ENCODE data around the gene MMAB. TPM values are rescaled to one million over a fixed set of nuclear protein-coding genes. Genes with fewer than 3 reads are reported as not detected.

The MMAB gene
- total and polyA plus RNA-seq, 2 donors (not counting 3 experiments of a cell fraction or from before 2014, with no cell fraction given) = 39.1 to 46.0 TPM

DNA sequence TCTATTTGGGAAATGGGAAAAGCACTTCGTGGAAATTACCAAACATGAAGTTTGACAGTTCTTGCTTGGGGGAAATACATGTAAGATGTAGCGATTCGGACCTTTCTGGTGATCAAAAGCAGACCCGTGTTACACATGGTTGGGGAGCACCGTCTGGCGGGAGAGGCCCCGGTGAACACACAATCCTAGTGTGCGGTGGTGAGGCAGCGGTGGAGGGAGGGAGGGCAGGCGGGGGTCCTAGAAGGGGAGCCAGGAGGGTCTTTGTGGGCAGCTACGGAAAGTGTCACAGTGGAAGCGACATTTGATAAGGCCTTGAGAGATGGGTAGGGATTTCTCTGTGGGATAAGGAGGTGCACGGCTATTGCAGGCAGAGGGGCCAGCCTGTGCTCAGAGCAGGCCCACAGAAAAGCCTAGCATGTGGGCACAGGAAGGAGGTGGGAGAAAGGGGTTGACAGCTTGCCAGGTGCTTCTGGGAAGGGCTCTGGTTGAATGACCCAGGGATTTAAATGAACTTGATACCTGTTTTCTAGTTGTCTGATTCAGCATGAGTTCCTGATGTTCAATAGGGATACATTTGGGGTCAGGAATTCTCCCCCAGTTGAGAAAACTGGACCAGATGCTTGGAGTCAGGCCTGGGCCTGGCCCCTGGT, 7.5 kb upstream of the MMAB start:
- Histone ChIP-seq H3K9me3 (replicated peaks; ENCODE audit: control insufficient read depth, insufficient read depth, low read length) (no peaks in the 10 kb centered on the region), H2AFZ (ENCODE audit: low read depth, low read length) (no peak overlapping the region), H3K27me3 (ENCODE audit: control insufficient read depth in 2 of 2, insufficient read depth in 2 of 2, low read length in 2 of 2) (no peaks in the 10 kb centered on the region), H3K4me2 (ENCODE audit: insufficient read depth, low read length) (no peak overlapping the region), H3K36me3 (ENCODE audit: control insufficient read depth in 2 of 2, extremely low read depth in 1 of 2, insufficient read depth in 2 of 2, low read length in 2 of 2) (peaks cover 6 to 43% of the 10 kb centered on the region in 2 experiments), H4K20me1 (replicated peaks; ENCODE audit: control insufficient read depth, extremely low read depth, insufficient read depth, low read length) (no peaks in the 10 kb centered on the region), H3K4me1 (ENCODE audit: control insufficient read depth, extremely low read depth, insufficient read depth, low read length) (no peaks in the 10 kb centered on the region), H3K79me2 (ENCODE audit: control insufficient read depth, insufficient read depth, low read length) (no peaks in the 10 kb centered on the region), H3K4me3 (replicated peaks in 1 of 3; ENCODE audit: insufficient read depth in 1 of 3, low read depth in 1 of 3, low read length in 3 of 3) (no peak overlapping the region), H3K9me1 (replicated peaks; ENCODE audit: control insufficient read depth, extremely low read depth, insufficient read depth, low read length) (no peaks in the 10 kb centered on the region), H3K27ac (ENCODE audit: insufficient read depth, low read depth, low read length) (no peak overlapping the region), H3K9ac (replicated peaks; ENCODE audit: extremely low read depth, insufficient read depth, low read length) (no peak overlapping the region)
- FAIRE-seq (no peak), DNase-seq (ENCODE audit: low read depth, low spot score) (no peak)
- BruUV-seq (replicated peaks) = no TSS peak
- dilution Hi-C loops (cut with MboI; ENCODE audit: extremely low pct_ligation_motif_present, low sequenced_read_pairs) = no loop called here
- intact Hi-C loops (cut with micrococcal nuclease) = no loop called here
- POLR2A ChIA-PET = no interaction called here
- CTCF ChIA-PET = interaction anchor here (1.3 to 1.8 kb wide), 2 partner anchors 17 to 62 kb away, joined by 3 to 7 read pairs; no protein-coding TSS in a partner anchor
- TF ChIP-seq MAX (IDR thresholded peaks at IDR 0.05; ENCODE audit: insufficient read depth, insufficient read length) (no peak), EZH2 (IDR thresholded peaks at IDR 0.05; ENCODE audit: borderline replicate concordance, low read depth, low read length, severe bottlenecking) (no peak), POLR2A (IDR thresholded peaks at IDR 0.05; ENCODE audit: low read depth, low read length) (no peak), MYC (IDR thresholded peaks at IDR 0.05; ENCODE audit: low read depth, low read length) (no peak), FOS (IDR thresholded peaks at IDR 0.05; ENCODE audit: borderline replicate concordance, insufficient read depth, low read length) (no peak), GATA2 (IDR thresholded peaks at IDR 0.05; ENCODE audit: insufficient read depth, insufficient read length, low read depth, low read length) (no peak), CTCF (IDR thresholded peaks at IDR 0.05; ENCODE audit: extremely low read depth in 1 of 2, insufficient read depth in 1 of 2, low read depth in 1 of 2, low read length in 2 of 2) (no peak)

Data from endothelial cell of umbilical vein (primary cell).